ENCODE data around the gene AQP12A.

Gene AQP12A

DNA sequence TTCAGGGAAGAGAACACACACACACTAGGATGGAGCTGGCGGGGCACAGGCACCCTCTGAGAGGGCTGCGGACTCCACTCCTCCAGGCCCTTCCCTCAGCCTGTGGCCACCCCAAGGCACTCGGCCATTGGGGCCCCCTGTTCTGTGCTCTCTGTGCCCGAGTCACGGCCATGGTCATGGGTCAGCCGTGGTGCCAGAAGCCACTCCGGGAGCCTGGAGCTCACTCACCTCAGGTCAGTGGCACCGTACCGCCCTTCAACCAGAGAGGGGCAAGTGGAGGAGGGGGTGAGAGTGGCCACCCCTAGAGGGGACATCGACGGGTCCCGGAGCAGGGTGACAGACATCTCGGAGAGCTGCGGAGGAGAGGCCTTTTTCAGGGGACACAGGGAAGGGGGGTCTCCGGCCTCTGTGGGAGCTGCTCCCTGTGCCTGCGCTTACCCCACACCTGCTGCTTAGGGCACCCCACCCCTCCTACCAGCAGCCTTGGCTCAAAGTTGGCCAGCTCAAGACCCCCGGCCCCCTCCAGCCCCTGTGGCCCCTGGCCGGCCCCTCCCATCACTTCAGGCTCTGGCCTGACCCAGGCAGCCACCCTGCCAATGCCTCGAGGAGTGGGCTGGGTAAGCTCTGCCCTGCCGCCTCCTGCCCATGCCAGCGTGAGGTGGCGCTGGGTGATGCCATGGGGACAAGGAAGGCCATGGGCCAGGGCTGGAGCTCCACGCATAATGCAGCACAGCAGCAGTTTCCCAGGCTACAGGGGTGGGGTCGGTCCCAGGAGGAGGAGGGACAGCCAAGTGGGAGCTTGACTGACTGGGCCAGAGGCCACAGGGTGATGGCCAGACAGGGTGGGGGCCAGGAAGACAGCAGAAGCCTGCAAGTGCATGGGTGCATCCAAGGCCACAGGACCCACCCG, 29.3 kb downstream of the AQP12A start:
- H3K27ac ChIP-seq: no peak overlapping the region
- TF ChIP-seq ZFX (IDR thresholded peaks at IDR 0.05; ENCODE audit: borderline replicate concordance): no peak
- TF ChIP-seq, protein P1, sequence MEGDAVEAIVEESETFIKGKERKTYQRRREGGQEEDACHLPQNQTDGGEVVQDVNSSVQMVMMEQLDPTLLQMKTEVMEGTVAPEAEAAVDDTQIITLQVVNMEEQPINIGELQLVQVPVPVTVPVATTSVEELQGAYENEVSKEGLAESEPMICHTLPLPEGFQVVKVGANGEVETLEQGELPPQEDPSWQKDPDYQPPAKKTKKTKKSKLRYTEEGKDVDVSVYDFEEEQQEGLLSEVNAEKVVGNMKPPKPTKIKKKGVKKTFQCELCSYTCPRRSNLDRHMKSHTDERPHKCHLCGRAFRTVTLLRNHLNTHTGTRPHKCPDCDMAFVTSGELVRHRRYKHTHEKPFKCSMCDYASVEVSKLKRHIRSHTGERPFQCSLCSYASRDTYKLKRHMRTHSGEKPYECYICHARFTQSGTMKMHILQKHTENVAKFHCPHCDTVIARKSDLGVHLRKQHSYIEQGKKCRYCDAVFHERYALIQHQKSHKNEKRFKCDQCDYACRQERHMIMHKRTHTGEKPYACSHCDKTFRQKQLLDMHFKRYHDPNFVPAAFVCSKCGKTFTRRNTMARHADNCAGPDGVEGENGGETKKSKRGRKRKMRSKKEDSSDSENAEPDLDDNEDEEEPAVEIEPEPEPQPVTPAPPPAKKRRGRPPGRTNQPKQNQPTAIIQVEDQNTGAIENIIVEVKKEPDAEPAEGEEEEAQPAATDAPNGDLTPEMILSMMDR (IDR thresholded peaks at IDR 0.05): no peak

DNA sequence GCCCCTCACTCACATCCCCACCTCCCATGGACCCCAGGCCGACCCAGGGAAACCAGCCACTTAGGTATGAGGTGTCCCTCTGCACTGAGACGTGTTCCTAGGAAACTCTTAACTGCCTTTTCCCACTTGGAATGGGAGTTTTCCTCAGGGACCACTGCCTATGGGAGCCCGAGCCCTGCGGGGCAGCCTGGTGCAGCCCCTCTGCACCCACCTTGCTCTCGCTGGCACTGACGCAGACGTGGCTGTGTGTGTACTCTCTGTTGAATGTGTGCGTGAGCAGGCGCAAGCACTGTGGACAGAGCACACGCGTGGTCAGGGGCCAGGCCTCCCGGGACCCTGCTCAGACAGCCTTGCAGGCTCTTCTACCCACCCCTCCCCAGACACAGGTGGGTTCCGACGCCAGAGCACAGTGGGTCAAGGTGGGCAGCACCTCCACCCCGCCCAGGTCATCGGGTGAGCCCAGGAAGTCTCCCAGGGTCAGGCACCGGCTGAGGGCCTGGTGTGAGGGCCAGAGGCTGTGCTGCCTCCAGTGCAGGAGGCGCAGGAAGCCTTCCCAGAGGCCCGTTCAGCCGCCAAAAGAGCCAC, 30.0 kb downstream of the AQP12A start:
- TF ChIP-seq, protein P1 (IDR thresholded peaks at IDR 0.05): no peak
- TF ChIP-seq ZFX (IDR thresholded peaks at IDR 0.05; ENCODE audit: borderline replicate concordance): no peak
- H3K27ac ChIP-seq: no peak overlapping the region

DNA sequence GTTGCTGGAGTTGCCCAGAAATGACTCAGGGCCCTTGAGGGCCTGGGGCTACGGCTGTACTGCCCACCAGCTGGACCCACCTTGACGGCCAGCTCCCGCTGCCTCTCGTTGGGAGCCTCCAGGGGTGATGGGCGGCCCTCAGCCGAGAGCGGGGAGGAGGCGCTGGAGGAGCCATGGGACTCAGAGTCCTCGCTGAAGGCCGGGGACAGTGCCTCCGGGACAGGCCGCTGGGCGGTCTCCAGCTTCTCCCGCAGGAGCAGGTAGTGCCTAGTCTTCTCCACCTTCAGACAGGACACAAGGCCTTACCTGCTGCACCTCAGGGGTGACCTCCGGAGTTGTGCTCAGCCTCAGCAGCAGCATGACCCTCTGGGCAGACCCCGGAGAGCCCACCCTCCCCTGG, 30.7 kb downstream of the AQP12A start:
- no peak overlapping the region for H3K27ac ChIP-seq
- no peak for TF ChIP-seq ZFX (IDR thresholded peaks at IDR 0.05; ENCODE audit: borderline replicate concordance)
- TF ChIP-seq, protein P1 (IDR thresholded peaks at IDR 0.05): no peak

DNA sequence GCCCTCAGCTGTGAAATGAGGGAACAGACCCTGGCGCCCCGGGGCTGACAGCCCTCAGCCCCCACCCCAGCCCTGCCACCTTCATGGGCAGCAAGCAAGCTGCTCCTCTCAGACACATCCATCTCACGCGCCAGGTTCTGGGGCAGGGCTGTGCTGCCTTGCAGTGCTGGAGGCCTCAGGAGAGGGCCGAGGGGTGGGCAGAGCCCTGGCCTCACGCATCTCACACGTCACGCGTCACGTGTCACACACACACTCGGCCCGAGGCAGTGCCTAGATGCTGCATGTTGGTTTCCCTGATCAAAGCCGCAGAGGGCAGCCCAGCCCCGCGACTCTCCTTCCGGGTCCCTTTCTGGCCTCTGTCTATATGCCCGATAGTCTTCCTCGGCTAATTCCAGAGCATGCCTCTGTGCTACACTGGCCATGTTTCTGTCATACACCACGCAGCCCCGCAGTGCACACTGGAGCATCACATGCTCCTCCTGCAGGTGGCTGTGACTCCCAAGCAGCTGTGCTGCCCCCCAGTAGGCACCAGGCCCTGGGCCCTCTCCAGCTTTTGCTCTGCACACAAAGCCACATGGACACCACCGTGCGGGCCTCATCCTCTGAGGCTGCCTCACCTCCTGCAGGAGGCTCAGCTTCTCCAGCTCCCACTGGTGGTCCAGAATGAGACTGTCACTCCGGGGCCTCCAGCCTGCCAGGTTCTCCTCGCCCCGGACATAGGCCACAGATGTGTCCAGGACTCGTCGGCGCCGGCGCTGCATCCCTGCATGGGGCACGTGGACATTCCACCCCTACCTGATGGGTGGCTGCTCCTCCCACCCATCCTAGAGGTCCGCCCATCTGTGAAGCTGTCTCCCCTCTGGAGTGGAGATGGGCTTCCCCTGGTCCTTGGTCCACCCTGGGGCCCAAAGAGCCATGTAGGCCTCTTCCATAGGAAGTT, 31.4 kb downstream of the AQP12A start:
- TF ChIP-seq ZFX (IDR thresholded peaks at IDR 0.05; ENCODE audit: borderline replicate concordance): no peak
- TF ChIP-seq, protein P1 (IDR thresholded peaks at IDR 0.05): no peak

DNA sequence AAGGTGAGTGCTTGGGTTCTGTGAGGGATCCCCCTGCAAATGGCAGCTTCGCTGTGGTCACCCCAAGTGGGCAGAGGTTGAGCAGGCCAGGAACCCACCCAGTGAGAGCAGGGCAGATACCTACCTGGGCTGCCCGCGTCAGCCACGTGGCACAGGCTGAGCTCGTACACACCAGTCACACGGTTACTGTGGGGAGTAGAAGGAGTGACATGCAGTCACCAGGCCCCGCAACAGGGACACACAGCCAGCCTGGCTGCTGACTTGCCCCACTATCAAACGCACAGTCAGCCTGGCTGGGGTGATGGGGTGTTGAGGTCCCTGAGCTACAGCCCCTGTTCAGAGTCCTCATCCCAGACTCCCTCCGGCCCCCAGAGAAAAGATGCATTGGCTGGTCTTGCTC, 32.2 kb downstream of the AQP12A start:
- TF ChIP-seq, protein P1 (IDR thresholded peaks at IDR 0.05): no peak
- TF ChIP-seq ZFX (IDR thresholded peaks at IDR 0.05; ENCODE audit: borderline replicate concordance): no peak
- H3K27ac ChIP-seq: no peak overlapping the region

More for the DNA sequence above, 31.4 kb downstream of the AQP12A start:
- no peak overlapping the region for H3K27ac ChIP-seq

DNA sequence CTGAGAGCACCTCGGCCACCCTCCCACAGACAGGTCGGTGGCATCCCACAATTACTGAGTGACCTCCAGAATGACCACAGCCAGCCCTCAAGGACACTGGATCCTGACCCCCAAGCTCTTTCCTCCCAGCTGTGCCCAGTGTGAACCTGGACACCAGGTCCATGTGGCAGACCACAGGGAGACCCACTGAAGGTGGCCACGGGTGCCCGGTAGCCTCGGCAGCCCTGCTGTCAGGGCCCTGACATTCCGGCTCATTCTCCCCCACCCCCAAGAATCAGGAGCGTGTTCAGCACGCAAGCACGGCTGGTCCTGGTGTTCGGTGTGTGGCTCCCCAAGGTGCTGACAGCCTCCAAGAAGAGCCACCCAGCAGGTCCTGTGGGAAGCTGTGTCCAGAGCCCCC, 32.8 kb downstream of the AQP12A start:
- no peak overlapping the region for H3K27ac ChIP-seq
- TF ChIP-seq, protein P1 (IDR thresholded peaks at IDR 0.05): no peak
- TF ChIP-seq ZFX (IDR thresholded peaks at IDR 0.05; ENCODE audit: borderline replicate concordance): no peak
